Esophagus muscularis mucosa (tissue), 4 donors: Measurements from ENCODE around the gene TRAPPC10. TPM values are rescaled to one million over a fixed set of nuclear protein-coding genes. Genes with fewer than 3 reads are reported as not detected.
A peak's percentile ranks its signal among the peaks of the same experiment; 100 is the strongest.

Experiments
- DNase-seq: peaks from one replicate; pipeline ENCODE4 v3.0.0-alpha.2; 2017; ENCODE audit errors: extremely low spot score
- H3K27ac ChIP-seq, 4 donors: fragments of 200-600 bp; sonication (generic); replicated peaks in 1 of 4; 1 replicate in 3 of 4; 2 replicates in 1 of 4; pipeline ENCODE4 v1.5.1; 2016 to 2019; ENCODE audit warnings: mild to moderate bottlenecking in 1 of 4
- H3K27me3 ChIP-seq, 4 donors: fragments of 200-600 bp; sonication (generic); one replicate each; pipeline versions ENCODE4 v1.5.1 to v1.6.0; 2016 to 2019
- H3K36me3 ChIP-seq, 4 donors: fragments of 200-600 bp; sonication (generic); one replicate each; pipeline ENCODE4 v1.5.1; 2016 to 2019
- H3K4me1 ChIP-seq, 4 donors: fragments of 200-600 bp; sonication (generic); one replicate each; pipeline ENCODE4 v1.5.1; 2016 to 2019
- H3K4me3 ChIP-seq, 4 donors: fragments of 200-600 bp; sonication (generic); 1 replicate in 2 of 4; 2 replicates in 2 of 4; pipeline ENCODE4 v1.5.1; 2016 to 2019; ENCODE audit warnings: mild to moderate bottlenecking in 4 of 4, moderate library complexity in 1 of 4
- H3K9me3 ChIP-seq, 4 donors: fragments of 200-600 bp; sonication (generic); 1 replicate in 3 of 4; 2 replicates in 1 of 4; pipeline ENCODE4 v1.5.1; 2016 to 2019
- CTCF ChIP-seq, 3 experiments: fragments of 200-600 bp in 2 of 3; fragments of 450-650 bp in 1 of 3; sonication (generic) in 2 of 3; IDR thresholded peaks; one replicate each; pipeline ENCODE4 v1.5.1; 2017 to 2019; ENCODE audit warnings: antibody characterized with exemption in 3 of 3, mild to moderate bottlenecking in 2 of 3, moderate library complexity in 1 of 3
- EP300 ChIP-seq: sonication (generic); formaldehyde crosslinking; IDR thresholded peaks from one replicate; pipeline ENCODE4 v1.6.1; 2017; ENCODE audit warnings: antibody characterized with exemption
- POLR2A ChIP-seq: fragments of 450-650 bp; IDR thresholded peaks from one replicate; pipeline ENCODE4 v1.6.1; 2017; ENCODE audit warnings: antibody characterized with exemption, moderate library complexity, mild to moderate bottlenecking, low read depth
- POLR2AphosphoS5 ChIP-seq, 2 donors: sonication (generic); formaldehyde crosslinking; IDR thresholded peaks; one replicate each; pipeline ENCODE4 v1.6.1; 2017; ENCODE audit warnings: antibody characterized with exemption in 2 of 2
- WGBS: methylation state at CpG from one replicate; pipeline ENCODE4 v1.1.5; 2018; 5-methylcytosine and 5-hydroxymethylcytosine counted together
- intact Hi-C: fragments of 100-400 bp; cut with DNase I; formaldehyde crosslinking; loops from one replicate; pipeline ENCODE4 v1.15.1; 2023
- total RNA-seq, 4 donors: library from RNA; depleted of rRNA; stranded (reverse); fragments of >200 nt; gene quantifications; one replicate each; pipeline versions ENCODE4 v1.1.0 to v1.2.1, GENCODE V29; 2016

TRAPPC10 gene
- total RNA-seq, 4 donors from 2014 or later, result 14.5 to 35.2 (median 20.5) TPM

DNA sequence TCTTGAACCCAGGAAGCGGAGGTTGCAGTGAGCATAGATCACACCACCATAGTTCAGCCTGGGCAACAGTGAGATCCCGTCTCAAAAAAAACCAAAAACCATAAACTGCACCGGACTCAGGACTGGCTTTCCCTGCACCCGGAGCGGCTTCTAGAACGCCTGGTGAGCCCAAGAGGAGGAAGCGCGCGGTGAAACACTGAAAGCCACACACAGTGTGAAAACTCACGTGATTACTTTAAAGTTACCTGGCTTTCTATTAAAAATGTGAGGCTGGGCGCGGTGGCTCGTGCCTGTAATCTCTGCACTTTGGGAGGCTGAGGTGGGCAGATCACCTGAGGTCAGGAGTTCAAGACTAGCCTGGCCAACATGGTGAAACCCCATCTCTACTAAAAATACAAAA, 7.0 kb upstream of the TRAPPC10 start:
- intact Hi-C loops, result no loop called here
- H3K4me3 ChIP-seq, result no peak overlapping the region
- H3K27me3 ChIP-seq, result peaks cover 0 to 11% (median 0%) of the 10 kb centered on the region in 4 donors
- no peak for DNase-seq
- H3K4me1 ChIP-seq, result peaks cover 0 to 13% (median 5%) of the 10 kb centered on the region in 4 donors
- H3K9me3 ChIP-seq, result no peaks in the 10 kb centered on the region
- H3K36me3 ChIP-seq, result no peaks in the 10 kb centered on the region
- no peak overlapping the region for H3K27ac ChIP-seq
- WGBS, result 94% methylated on average over 13 of the region's 13 CpGs
- TF ChIP-seq EP300, result no peak
- no peak for TF ChIP-seq POLR2AphosphoS5 (IDR thresholded peaks at IDR 0.05)
- TF ChIP-seq POLR2A, result no peak
- TF ChIP-seq CTCF (IDR thresholded peaks at IDR 0.05), result no peak

DNA sequence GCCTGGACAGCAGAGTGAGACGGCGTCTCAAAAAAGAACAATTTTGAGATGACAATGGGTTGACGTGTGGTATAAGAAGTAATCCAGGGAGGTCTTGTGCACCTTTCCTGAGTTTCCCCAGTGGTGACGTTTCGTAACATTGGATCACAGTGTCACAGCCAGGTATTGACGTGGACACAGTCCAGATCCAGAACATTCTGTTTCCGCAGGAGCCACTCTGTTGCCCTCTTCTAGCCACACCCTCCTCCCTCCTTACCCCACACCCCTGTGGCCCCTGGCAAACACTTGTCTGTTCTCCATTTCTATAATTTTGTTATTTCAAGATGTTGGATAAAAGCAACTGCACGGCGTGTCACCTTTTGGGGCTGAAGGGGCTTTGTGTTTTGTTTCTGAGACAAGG, 6.5 kb upstream of the TRAPPC10 start:
- Histone ChIP-seq H3K27me3 (peaks cover 0 to 11% (median 0%) of the 10 kb centered on the region in 4 donors), H3K4me3 (no peak overlapping the region), H3K9me3 (no peaks in the 10 kb centered on the region), H3K36me3 (no peaks in the 10 kb centered on the region), H3K4me1 (peaks cover 0 to 13% (median 7%) of the 10 kb centered on the region in 4 donors), H3K27ac (peak overlapping the region in 3 of 4 donors; percentile 45 to 57 (median 52))
- DNase-seq, result no peak
- TF ChIP-seq POLR2A, result no peak
- no peak for TF ChIP-seq EP300
- no peak for TF ChIP-seq CTCF (IDR thresholded peaks at IDR 0.05)
- no peak for TF ChIP-seq POLR2AphosphoS5 (IDR thresholded peaks at IDR 0.05)
- intact Hi-C loops, result no loop called here
- WGBS, result 89% methylated on average over 9 of the region's 9 CpGs

GRCh38 chr21:44006017-44006619, 6.0 kb upstream of the TRAPPC10 start:
- peak overlapping the region in 3 of 4 donors; percentile 45 to 57 (median 52) for H3K27ac ChIP-seq
- no peak for DNase-seq
- H3K27me3 ChIP-seq, result peaks cover 0 to 7% (median 0%) of the 10 kb centered on the region in 4 donors
- no peak overlapping the region for H3K4me3 ChIP-seq
- intact Hi-C loops, result no loop called here
- H3K9me3 ChIP-seq, result no peaks in the 10 kb centered on the region
- TF ChIP-seq EP300, result no peak
- no peak for TF ChIP-seq POLR2A
- TF ChIP-seq POLR2AphosphoS5 (IDR thresholded peaks at IDR 0.05), result peak in 1 of 2 donors; percentile 10
- H3K4me1 ChIP-seq, result peaks cover 3 to 17% (median 10%) of the 10 kb centered on the region in 4 donors
- WGBS, result 78% methylated on average over 9 of the region's 9 CpGs
- H3K36me3 ChIP-seq, result no peaks in the 10 kb centered on the region

- H3K4me1 ChIP-seq, result peaks cover 8 to 22% (median 15%) of the 10 kb centered on the region in 4 donors
- 51% methylated on average over 6 of the region's 8 CpGs for WGBS
- no peak for DNase-seq
- no peaks in the 10 kb centered on the region for H3K36me3 ChIP-seq
- no peaks in the 10 kb centered on the region for H3K9me3 ChIP-seq
- TF ChIP-seq POLR2A (no peak), POLR2AphosphoS5 (IDR thresholded peaks at IDR 0.05) (no peak), EP300 (no peak), CTCF (IDR thresholded peaks at IDR 0.05) (no peak)
- intact Hi-C loops, result no loop called here
- peak overlapping the region in 3 of 4 donors; percentile 44 to 55 (median 51) for H3K27ac ChIP-seq
- H3K4me3 ChIP-seq, result no peak overlapping the region
- H3K27me3 ChIP-seq, result peaks cover 0 to 3% (median 0%) of the 10 kb centered on the region in 4 donors
Observed at GRCh38 chr21:44006656-44007055, 5.5 kb upstream of the TRAPPC10 start.

DNA sequence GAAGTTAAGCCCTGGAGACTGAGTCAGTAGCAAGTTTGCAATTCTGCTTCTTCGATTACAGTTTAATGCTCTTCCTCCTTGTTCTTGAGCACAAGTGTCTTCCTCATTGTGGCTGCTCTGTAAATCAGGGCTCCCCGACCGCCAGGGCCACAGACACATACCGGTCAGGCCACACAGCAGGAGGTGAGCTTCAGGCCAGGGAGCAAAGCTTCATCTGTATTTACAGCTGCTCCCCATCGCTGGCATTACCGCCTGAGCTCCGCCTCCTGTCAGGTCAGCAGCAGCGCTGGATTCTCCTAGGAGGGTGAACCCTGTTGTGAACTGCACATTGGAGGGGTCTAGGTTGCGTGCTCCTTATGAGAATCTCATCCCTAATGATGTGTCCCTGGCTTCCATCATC, 1.7 kb upstream of the TRAPPC10 start:
- TF ChIP-seq CTCF (IDR thresholded peaks at IDR 0.05) (no peak), POLR2AphosphoS5 (IDR thresholded peaks at IDR 0.05) (no peak), POLR2A (no peak), EP300 (no peak)
- no peak overlapping the region for H3K27ac ChIP-seq
- no peaks in the 10 kb centered on the region for H3K9me3 ChIP-seq
- H3K36me3 ChIP-seq, result no peaks in the 10 kb centered on the region
- DNase-seq, result no peak
- no peak overlapping the region for H3K4me3 ChIP-seq
- WGBS, result 66% methylated on average over 7 of the region's 9 CpGs
- peaks cover 30 to 45% (median 39%) of the 10 kb centered on the region in 4 donors for H3K4me1 ChIP-seq
- intact Hi-C loops, result loop anchor here (5.0 kb wide), 1 partner anchor 287 kb away; no protein-coding TSS in a partner anchor
- no peaks in the 10 kb centered on the region for H3K27me3 ChIP-seq
